GM10266 (cell line): ENCODE data around the gene DCDC2B.

Experiments
- DNase-seq: peaks from one replicate; pipeline ENCODE4 v3.0.0; 2012; ENCODE audit errors: extremely low spot score
- CTCF ChIP-seq: IDR thresholded peaks from 2 replicates; pipeline ENCODE4 v1.5.1; 2012; ENCODE audit warnings: mild to moderate bottlenecking, low read depth; ENCODE audit not compliant: control insufficient read depth, insufficient read depth; ENCODE audit errors: missing control alignments

Gene DCDC2B

GRCh38 chr1:32219022-32219421, 10.1 kb downstream of the DCDC2B start:
- TF ChIP-seq CTCF = no peak
- DNase-seq = no peak

- no peak for DNase-seq
- no peak for TF ChIP-seq CTCF
These were observed 12.1 kb downstream of the DCDC2B start for GRCh38 chr1:32220746-32221580.

GRCh38 chr1:32221581-32221979, 12.7 kb downstream of the DCDC2B start:
- TF ChIP-seq CTCF = no peak

GRCh38 chr1:32221980-32222755, 13.3 kb downstream of the DCDC2B start, which contains the start of the genes EIF3I and TMEM234:
Gene EIF3I, plus strand, starts transcription at chr1:32222407. Its CDS starts 35 bp downstream, at chr1:32222442.
Gene TMEM234, minus strand, starts transcription at chr1:32222353. Its CDS starts 31 bp downstream, at chr1:32222322.
- DNase-seq = peak; percentile 92
- TF ChIP-seq CTCF = no peak

More at GRCh38 chr1:32221581-32221979, 12.7 kb downstream of the DCDC2B start:
- no peak for DNase-seq

GRCh38 chr1:32223683-32224082, 14.8 kb downstream of the DCDC2B start:
- TF ChIP-seq CTCF = no peak
- no peak for DNase-seq

GRCh38 chr1:32224285-32224684, 15.4 kb downstream of the DCDC2B start:
- TF ChIP-seq CTCF = no peak
- no peak for DNase-seq
